Body of pancreas (tissue), 4 donors: ENCODE results near the gene NABP1. TPM values are rescaled to one million over a fixed set of nuclear protein-coding genes. Genes with fewer than 3 reads are reported as not detected.

ENCODE experiments used
- ATAC-seq: fragments of 150-250 bp; one replicate; pipeline ENCODE4 v1.9.1; 2016
- DNase-seq, 4 donors: peaks; one replicate each; pipeline ENCODE4 v3.0.0-alpha.2; 2019
- H3K27ac ChIP-seq, 4 donors: fragments of 200-600 bp; sonication (generic); 1 replicate in 3 of 4; 2 replicates in 1 of 4; pipeline versions ENCODE4 v1.5.1 to v1.6.1; 2016 to 2019; ENCODE audit warnings: mild to moderate bottlenecking in 1 of 4, mixed read lengths in 1 of 4, moderate library complexity in 1 of 4
- H3K27me3 ChIP-seq, 2 donors: fragments of 200-600 bp; sonication (generic); one replicate each; pipeline ENCODE4 v1.6.0; 2016; ENCODE audit warnings: mild to moderate bottlenecking in 1 of 2
- H3K36me3 ChIP-seq, 2 donors: fragments of 200-600 bp; sonication (generic); replicated peaks in 1 of 2; 2 replicates each; pipeline ENCODE4 v1.5.1; 2016; ENCODE audit warnings: low read depth in 2 of 2; ENCODE audit not compliant: insufficient read depth in 1 of 2
- H3K4me1 ChIP-seq: fragments of 200-600 bp; sonication (generic); one replicate; pipeline ENCODE4 v1.6.0; 2016
- H3K4me3 ChIP-seq, 2 donors: fragments of 200-600 bp; sonication (generic); 1 replicate in 1 of 2; 2 replicates in 1 of 2; pipeline ENCODE4 v1.5.1; 2016 to 2019
- H3K9me3 ChIP-seq, 3 donors: fragments of 200-600 bp; sonication (generic); 1 replicate in 2 of 3; 2 replicates in 1 of 3; pipeline ENCODE4 v1.5.1; 2016
- CTCF ChIP-seq, 7 experiments: fragments of 450-650 bp in 4 of 7; fragments of 200-600 bp in 3 of 7; sonication (generic) in 3 of 7; IDR thresholded peaks; one replicate each; pipeline ENCODE4 v1.5.1; 2016 to 2019; ENCODE audit warnings: antibody characterized with exemption in 7 of 7
- POLR2A ChIP-seq, 3 donors: fragments of 450-650 bp; IDR thresholded peaks; one replicate each; pipeline ENCODE4 v1.6.1; 2016; ENCODE audit warnings: antibody characterized with exemption in 3 of 3, mild to moderate bottlenecking in 2 of 3
- WGBS, 2 donors: methylation state at CpG; one replicate each; pipeline ENCODE4 v1.1.5; 2017; 5-methylcytosine and 5-hydroxymethylcytosine counted together
- intact Hi-C: fragments of 100-400 bp; cut with DNase I; formaldehyde crosslinking; loops from one replicate; pipeline ENCODE4 v1.15.1; 2023
- total RNA-seq, 2 donors: library from RNA; depleted of rRNA; stranded (reverse); fragments of >200 nt; gene quantifications; one replicate each; pipeline ENCODE4 v1.1.0, GENCODE V29; 2016

NABP1 gene
- total RNA-seq, 2 donors from 2014 or later = 10.9 to 39.2 TPM

- Histone ChIP-seq H3K27me3 (no peaks in the 10 kb centered on the region), H3K4me3 (no peak overlapping the region), H3K4me1 (peaks cover 31% of the 10 kb centered on the region), H3K27ac (peak overlapping the region in 3 of 4 donors; percentile 98 to 99 (median 98)), H3K36me3 (no peaks in the 10 kb centered on the region), H3K9me3 (no peaks in the 10 kb centered on the region)
- WGBS, 2 donors = 70 to 83% methylated on average over 3 of the region's 3 CpGs
- DNase-seq (peak in 2 of 4 donors; percentile 19 to 72), ATAC-seq (no peak)
- TF ChIP-seq CTCF (IDR thresholded peaks at IDR 0.05) (no peak), POLR2A (IDR thresholded peaks at IDR 0.05) (no peak)
- intact Hi-C loops = no loop called here
Observed at GRCh38 chr2:191675807-191676721, 1.9 kb upstream of the NABP1 start.

- Histone ChIP-seq H3K9me3 (no peaks in the 10 kb centered on the region), H3K27ac (peak overlapping the region; percentile 96 to 99 (median 98)), H3K4me3 (peak overlapping the region; percentile 9 to 24), H3K4me1 (peaks cover 31% of the 10 kb centered on the region), H3K27me3 (no peaks in the 10 kb centered on the region), H3K36me3 (no peaks in the 10 kb centered on the region)
- WGBS, 2 donors = 12 to 13% methylated on average over 8 of the region's 8 CpGs
- peak in 1 of 7 experiments; percentile 4 for TF ChIP-seq CTCF (IDR thresholded peaks at IDR 0.05)
- TF ChIP-seq POLR2A (IDR thresholded peaks at IDR 0.05) = no peak
- ATAC-seq = peak; percentile 65
- peak; percentile 68 to 89 (median 72) for DNase-seq
- intact Hi-C loops = no loop called here
Observed at GRCh38 chr2:191676790-191677645, 918 bp upstream of the NABP1 start.

GRCh38 chr2:191678437-191679100 is 633 bp downstream of the NABP1 start:
- H3K27me3 ChIP-seq = no peaks in the 10 kb centered on the region
- H3K9me3 ChIP-seq = no peaks in the 10 kb centered on the region
- peak overlapping the region; percentile 48 to 99 (median 98) for H3K27ac ChIP-seq
- peak overlapping the region; percentile 3 to 79 for H3K4me3 ChIP-seq
- intact Hi-C loops = no loop called here
- ATAC-seq (peak; percentile 23), DNase-seq (peak; percentile 59 to 74 (median 62))
- 2% methylated on average over 37 to 40 of the region's 40 CpGs for WGBS, 2 donors
- H3K36me3 ChIP-seq = peaks cover 0 to 3% of the 10 kb centered on the region in 2 donors
- peaks cover 31% of the 10 kb centered on the region for H3K4me1 ChIP-seq
- no peak for TF ChIP-seq POLR2A (IDR thresholded peaks at IDR 0.05)
- TF ChIP-seq CTCF (IDR thresholded peaks at IDR 0.05) = peak in 1 of 7 experiments; percentile 2

GRCh38 chr2:191679818-191680600 is 2.1 kb downstream of the NABP1 start:
- Histone ChIP-seq H3K36me3 (peaks cover 0 to 4% of the 10 kb centered on the region in 2 donors), H3K27me3 (no peaks in the 10 kb centered on the region), H3K27ac (peak overlapping the region in 1 of 4 donors; percentile 44), H3K9me3 (no peaks in the 10 kb centered on the region), H3K4me1 (peaks cover 31% of the 10 kb centered on the region), H3K4me3 (no peak overlapping the region)
- DNase-seq (no peak), ATAC-seq (no peak)
- 88 to 91% methylated on average over 4 of the region's 4 CpGs for WGBS, 2 donors
- intact Hi-C loops = no loop called here
- no peak for TF ChIP-seq POLR2A (IDR thresholded peaks at IDR 0.05)
- TF ChIP-seq CTCF (IDR thresholded peaks at IDR 0.05) = no peak
